Stimulated activated naive CD4-positive, alpha-beta T cell (primary cell): ENCODE results near the gene PSMA6.
"Not testable (repeated sequence)": the region's sequence is repeated elsewhere in the genome, so short reads cannot be mapped to it uniquely, and the experiment has no call there.

Experiments used
- DNase-seq, 6 experiments: peaks; one replicate each; lab custom pipeline; 2025; lab: John Stamatoyannopoulos, UW

PSMA6 gene

DNA sequence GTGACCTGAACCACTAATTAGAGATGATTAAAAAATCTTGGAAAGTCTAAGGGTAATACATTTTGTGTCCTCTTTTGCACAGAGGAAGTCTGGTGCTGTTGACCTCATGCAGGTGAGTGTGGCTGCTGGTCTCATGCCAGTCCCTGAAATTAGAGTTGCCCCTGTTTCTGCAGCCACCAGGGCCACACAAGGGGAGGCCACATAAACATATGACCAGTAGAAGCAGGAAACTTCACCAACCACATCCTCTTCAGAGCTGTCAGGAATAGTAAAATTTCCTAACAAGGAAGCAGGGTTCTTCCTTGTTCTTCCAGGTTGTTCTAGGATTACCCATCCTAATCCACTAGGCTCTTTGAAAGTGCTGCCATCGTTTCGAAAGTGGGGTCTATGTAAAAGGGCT, 28.3 kb downstream of the PSMA6 start:
- no peak for DNase-seq

DNA sequence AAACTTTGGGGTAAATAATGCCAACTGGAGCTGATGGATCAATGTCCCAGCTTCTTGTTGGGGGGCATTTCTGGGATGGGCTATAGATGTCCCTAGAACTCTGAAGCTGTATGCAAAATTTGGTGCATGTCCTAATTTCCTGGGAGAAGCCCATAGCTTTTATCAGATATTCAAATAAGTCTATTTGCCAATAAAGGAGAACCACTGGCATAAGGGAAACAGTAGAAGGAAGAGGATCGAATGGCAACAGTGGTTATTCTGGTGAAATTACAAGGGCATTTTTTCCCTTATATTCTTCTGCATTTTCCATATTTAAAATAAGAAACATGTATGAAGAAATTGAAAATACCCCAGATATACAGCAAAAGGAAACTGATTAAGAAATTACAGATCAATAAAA, 34.2 kb downstream of the PSMA6 start:
- DNase-seq, result no peak

DNA sequence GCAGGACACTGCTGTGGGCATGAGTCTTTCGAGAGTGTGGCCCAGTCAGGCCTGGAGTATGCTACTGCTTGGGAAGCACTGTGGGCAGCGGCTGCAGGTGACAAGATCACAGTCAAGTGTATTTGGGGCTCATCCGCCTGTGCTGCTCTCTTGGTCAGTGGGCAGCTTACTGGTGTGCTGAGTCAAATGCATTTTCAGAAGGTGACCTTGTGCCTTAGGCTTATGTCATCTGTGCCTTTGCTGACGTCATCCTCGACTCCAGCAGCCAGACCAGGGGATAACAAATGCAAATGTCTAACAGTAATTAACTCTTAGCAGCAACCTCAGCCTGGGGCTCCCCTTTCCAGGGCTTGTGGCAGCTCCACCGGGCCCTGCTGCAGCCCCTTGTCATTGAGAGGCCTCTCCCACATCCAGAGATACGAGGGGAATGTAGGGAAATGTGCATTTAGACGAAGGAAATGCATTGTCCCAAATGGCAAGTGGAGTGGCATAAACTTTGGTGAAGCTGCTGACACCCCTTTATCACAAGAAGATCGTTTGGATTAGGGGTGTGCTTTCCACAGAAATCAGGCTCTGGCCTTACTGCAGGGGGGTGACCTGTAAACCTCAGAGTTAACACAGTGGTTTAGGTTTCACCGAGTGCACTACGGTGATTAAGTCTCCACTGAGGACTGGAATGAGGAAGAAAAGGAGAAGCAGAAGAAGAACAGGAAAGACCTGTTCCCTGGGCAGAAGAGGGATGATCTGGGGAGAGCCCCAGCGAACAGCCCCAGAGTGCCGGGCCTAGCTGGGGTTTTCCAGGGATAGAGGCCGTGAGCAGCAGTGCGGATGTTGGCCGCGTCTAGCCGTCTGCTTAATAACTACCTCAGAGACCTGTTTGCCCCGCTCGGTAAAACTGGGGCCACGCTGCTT, 39.7 kb downstream of the PSMA6 start:
- no peak for DNase-seq

DNA sequence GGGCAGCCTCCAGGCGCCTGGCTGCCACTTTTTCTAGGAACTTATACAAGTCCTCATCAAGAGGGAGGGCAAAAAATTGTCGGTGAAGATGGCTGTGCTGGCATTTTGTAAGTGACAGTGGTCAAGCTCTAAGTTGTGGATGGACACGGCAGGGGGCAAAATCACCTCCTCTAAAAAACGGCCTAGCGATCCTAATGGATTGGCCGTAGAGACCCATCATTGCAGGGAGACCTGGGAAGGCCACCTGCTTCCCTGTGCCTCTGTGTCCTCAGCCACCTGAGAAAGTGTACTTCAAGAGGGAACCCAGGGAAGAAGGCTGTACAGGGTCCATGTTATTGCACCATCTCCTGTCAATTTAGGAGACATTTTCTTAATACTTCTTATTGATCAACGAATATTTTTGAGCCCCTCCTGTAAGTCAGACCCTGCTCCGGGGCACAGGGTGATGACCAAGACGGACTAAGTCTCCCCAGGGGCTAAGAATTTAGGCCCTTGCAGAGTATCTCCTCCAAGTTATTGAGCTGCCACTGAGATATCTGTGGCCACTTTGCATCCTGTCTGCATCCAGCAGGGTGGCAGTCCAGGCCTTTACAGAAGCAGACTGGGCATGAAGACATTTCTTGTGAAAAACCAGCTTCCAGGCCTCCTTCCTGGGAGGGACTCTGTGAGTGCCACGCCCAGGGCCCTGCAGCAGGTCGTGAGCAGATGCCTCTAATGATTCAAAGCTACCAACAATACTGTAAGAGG, 40.5 kb downstream of the PSMA6 start:
- peak in 4 of 6 experiments; percentile 8 to 51 (median 39) for DNase-seq

DNA sequence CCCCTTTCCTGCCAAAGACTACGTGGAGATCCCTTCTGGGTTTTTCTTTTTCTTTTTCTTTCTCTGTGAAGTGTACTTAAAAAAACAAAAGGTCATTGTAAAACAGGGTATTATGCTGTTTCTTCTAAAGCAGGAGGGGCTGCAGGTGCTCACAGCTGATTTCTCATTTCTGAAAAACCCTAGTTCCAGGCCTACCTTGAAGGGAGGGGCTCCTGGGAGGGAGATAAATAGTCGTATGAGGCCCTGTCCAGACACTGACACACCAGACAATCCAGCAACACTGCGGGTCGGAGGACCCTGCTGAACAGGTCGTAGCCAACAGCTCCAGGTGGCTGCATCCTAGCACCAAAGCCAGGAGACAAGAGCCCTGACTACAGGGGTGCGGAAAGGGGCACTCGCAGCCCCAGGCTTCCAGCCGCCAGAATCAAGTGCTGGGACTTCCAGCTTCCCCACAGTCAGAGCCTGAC, 41.1 kb downstream of the PSMA6 start:
- no peak for DNase-seq

DNA sequence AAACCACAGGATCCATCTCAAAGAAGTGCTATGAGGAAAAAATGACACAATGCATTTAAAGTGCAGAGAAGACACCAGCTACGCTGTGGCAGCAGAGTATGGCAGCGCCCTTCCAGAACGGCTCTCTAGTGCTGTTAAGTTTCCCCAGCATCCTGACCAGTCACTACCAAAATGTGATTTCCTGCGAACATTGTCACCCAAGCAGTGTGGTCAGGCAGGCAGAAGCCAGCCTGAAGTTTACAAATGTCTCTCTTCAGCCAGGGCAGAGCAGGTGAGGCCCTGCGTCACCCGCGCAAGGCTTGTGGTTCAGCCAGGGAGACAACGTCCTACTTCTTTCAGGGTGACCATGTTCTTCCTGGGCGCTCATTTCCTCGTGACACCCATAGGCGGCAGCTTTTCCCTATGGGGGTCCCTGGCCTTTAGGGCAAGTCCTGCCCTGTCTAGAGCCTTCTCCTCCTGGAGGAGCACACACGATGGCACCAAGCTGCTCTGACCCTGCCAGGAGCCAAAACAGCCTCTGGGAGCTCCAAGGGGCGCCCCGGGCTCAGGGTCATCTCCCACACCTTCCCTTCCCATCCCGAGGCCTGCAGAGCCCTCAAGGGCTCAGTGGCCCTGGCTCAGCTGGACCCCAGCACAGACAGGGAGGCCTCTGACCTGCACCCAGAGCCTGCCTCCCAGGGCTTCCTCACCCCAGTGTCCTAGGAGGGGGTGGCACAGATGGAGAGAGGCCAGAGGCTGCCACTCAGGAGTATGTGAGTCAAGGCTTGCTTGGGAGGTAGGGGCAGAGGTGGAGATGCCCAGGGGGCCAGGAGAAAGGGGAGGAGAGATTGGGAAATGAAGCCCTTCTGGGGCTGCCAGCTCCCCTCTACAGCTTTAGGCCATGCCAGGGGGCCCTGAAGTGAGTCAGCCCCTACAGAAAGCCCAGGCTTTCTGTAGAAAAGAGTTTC, 41.9 kb downstream of the PSMA6 start:
- no peak for DNase-seq

DNA sequence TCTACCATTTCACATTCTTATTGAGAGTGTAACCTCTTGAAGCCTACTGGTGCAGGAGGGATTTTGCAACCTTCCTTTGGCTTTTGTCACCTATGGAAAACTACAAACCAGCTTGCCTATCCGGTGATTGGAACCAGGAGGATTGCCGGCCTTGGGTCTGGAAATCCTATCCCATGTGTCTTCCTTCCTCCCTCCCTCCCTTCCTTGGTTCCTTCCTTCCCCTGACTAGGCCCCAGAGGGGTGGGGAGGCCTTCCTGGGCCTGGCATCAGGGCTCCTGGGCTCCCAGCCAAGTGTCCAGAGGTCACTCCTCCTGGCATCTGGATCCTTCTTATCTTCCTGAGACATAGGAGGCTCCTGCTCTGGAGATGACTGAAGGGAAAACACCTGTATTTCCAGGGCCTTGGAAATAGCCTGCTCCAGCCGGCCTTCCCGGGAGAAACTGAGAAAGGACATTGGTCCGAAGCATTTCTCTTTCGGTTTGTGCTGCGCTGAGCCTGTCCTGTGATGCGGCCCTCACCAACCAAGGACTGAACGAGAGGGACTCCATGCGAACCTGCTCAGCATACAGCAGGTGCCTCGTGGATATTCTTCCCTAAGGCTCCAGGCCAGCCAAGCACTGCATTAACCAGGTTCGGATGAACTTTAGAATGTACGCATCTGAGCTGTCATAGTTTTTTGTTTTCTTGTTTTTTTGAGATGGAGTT, 43.4 kb downstream of the PSMA6 start:
- no peak for DNase-seq

DNA sequence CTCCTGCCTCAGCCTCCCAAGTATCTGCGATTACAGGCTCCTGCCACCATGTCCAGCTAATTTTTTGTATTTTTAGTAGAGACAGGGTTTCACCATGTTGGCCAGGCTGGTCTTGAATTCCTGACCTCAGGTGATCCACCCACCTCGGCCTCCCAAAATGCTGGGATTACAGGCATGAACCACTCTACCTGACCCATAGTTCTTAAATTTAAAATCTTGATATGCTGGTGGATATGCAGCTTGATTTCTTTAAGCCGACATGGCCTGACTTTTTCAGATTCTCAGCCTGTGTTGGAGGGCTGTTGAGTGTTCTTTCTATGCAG, 44.0 kb downstream of the PSMA6 start:
- not testable (repeated sequence) for DNase-seq

DNA sequence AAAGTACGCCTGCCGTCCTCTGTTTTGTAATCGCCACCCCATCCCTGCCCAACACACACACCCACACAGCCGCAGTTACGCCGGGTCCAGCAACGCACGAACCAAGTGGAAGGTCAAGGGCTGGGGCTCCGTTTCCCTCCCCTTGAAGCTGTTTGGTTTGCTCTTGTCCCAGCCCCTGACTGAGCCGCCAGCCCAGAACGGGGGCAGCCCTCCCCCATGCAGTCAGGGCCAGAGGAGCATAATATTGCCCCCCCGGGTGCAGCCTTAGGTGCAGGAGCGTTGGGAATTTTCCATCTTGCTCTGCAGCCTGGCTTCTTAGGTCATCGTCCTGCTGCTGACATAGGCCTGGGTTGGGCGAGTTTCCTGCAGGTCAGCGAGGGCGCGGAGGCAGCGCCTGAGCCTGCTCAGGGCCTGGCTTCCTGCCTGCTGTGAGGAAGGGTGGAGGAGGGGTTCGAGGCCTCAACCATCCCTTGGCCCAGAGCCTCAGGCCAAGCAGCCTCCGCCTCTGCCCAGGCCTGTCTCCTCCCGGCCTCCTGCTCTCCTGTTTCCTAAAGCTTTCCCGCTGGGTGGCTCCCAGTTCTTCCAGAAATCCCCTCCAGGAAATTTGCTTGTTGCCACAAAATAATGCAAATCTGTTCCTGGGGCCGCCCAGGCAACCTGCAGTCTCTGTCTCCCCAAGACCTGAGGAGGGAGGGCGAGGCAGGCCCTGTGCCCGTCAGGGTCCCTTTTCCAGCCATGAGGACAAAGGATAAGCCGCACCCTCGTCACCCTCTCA, 44.5 kb downstream of the PSMA6 start:
- DNase-seq, result no peak

DNA sequence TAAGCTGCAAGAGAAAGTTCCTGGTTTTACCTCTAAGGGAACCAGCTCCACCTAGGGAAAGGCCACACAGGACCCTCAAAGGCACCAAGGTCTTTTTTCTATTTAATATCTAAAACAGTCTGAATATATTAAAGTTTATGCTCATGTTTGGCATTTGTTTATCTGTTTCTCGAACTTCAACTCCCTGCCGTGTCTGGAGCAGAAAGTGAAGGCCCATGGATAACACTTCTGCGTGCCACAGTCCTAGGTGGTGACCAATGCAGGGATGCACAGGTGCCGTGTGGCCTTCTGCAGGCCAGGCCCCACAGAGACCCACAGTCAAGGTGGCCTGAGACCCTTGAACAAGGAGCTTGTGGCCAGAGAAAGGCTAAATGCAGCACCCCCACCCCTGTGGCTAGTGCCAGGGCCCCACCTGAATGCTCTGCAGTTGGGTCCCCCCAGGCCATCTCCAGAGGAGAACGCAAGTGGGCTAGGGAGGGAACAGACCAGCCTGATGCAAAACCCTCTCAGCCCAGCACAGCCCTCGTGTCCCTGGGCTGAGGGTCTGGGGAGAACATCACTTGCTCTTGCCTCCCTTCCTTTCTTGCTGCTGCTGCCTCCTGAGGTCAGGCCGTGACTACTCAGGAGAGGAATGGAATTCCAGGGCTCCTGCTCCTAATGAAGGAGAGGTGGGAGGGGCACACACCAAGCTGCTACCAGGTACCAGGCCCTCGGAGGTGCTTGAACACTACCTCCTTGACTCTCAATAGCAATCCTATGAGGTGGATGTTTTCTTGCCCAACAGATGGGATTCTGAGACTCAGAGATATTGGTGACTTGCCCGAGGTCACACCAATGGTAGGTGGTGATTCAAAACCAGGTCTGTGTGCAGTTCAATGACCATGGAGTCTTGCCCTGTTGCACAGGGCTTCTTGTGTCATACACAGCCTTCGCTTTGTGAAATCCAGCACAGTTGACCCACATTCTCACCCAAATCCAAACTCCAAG, 45.4 kb downstream of the PSMA6 start:
- no peak for DNase-seq

DNA sequence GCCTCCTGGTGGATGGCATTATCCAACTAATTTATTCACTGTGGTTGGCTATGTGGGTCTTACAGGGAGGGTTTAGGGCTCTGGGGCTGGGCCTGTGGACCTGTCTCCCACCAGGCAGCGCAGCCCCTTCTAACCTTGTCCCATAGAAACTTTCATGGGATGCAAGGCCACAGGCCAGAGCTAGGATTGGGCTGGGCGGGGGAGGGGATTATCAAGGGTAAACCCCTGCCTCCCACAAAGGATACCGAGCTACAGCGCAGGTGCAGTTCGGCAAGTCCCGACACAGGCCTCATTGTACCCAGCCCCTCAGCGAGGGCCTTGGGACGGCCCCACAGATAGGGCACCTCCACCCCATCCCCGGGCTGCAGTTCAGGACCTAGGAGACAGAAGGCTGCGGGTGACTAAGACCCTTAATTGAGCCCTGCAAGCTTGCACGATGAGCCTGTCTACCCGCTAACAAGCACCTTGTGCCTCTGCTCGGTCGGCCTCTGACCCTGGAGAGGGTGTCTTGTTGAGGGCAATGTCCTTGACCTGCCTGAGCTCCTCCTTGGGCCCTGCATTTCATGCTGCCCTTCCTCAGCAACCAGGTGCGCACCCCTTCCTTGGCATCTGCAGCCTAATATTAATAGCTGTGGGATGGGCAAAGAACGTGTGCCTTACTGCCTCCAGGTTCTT, 46.7 kb downstream of the PSMA6 start:
- no peak for DNase-seq

DNA sequence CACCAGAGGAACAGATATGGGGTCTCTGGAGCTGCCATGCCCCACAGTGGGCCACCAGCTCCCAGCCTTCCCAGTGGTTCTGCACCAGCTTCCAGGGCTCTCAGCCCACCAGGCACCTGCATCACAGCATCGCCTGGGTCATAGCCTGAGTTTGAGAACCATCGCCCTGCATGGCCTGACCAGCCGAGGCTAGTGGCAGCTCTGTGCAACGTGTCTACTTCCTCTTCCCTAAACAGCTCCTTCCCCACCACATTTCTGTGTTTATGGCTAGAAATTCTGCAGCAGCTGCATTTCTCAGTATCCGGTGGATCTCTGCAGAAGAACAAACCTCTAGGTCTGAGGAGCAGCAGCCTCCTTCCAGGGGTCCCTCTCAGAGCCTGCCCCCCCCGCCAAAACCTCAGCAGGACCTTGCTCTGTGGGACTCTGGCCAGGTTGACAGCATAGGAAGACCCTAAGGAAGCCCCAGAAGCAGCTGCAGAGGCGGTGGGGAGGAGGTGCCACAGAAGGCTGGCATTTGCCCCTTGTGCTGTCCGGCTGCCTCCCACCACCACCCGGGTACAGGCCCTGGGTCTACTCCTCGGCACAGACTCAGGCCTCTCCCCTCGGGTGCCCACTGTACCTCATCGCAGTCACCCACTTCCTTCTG, 47.7 kb downstream of the PSMA6 start:
- DNase-seq, result no peak

DNA sequence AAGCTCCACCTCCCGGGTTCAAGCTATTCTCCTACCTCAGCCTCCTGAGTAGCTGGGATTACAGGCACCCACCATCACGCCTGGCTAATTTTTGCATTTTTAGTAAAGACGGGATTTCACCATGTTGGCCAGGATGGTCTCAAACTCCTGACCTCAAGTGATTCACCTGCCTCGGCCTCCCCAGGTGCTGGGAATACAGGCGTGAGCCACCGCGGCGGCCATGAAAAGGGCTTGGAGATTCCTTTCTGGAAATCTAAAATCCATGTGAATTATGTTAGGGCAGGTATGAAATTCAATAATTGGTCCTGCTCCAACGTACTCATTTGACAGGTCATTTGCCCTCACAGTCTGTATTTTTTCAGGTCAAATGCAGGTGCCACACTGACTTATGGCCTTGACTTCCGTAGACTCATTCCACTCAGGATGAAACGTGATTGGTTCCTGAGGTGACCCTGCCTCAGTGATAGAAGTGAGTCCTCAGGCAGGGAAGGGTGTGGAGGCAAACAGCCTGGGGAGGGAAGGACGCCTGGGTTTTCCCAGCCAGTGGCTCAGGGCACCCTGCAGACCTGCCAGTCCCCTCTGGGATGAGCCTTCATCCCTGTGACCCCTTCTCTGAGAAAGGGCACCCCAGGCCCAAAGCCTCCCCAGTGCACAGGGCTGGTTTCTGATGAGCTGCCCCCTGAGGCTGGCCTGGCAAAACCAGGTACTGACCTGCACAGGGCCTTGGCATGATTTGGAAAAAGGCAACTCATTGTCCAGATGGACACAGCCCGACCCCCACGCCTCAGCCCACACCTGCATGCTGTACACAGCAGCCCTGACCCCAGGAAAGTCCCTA, 48.7 kb downstream of the PSMA6 start:
- no peak for DNase-seq

DNA sequence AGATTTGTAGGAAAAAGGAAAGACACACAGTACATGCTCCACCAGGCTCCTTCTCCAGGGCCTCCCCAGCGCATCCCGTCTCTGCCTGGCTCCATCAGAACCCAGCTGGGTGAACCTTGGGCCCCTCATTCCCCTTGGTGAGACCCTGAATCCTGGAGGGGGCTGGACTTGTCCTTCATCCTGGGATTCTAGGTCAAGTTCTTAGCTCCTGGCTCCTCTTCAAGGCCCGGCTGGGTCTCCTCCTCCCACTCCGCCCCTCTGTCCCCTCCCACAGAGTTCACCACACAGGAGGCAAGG, 49.2 kb downstream of the PSMA6 start:
- no peak for DNase-seq

DNA sequence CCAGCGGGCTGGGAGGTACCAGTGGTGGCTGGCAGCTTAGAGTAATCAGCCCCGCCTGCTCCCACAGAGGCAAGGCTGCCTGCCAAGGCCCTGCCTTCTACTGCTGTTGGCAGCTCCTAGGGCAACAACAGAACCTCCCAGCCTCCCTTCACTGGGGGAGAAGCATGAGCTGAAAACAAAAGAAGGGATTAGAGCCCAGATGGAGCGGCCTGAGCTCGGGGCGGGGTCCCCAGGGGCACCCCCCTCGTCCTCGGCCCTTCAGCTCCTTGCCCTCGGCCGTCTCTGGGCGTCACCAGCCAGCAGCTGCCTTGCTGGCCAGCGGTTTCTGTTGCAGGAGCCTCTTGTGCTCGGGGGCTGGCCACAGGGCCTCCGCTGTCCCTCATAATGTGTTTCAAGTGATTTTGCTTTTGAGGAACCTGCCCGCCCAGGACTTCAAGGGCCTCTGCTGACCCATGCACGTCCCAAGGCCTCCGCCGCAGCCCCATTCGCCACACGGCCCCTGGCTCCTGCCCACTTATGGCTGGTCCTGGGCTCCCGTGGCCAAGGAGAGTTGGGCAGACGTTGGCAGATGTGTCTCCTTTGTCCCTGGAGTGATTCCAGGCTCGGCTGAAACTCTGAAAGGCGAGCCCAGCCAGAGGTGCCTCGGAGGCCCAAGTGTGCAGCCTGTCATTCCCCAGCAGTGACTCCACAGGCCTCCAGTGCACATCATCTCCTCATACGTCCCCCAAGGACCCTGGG, 49.7 kb downstream of the PSMA6 start:
- DNase-seq, result peak in 4 of 6 experiments; percentile 5 to 49 (median 18)

DNA sequence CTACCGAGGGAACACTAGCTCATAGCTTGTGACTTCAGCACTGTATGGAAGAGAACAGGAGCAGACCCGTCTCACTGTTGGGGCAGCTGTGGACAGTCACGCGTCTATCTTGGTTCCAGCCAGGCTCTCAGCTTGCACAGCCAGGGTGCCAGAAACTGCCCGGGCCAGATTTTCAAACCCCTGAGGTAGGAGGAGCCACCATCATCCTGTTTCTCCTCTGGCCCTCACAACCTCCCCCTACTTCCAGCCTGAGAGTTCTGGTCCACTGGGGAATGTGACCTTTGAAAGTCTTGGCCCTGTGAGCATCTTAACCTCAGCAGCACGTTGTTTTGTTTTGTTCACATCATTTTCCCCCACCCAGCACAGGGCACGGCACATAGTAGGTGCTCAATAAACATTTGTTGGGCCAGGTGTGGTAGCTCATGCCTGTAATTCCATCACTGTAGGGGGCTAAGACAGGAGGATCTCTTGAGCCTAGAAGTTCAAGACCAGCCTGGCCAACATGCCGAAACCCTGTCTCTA, 50.4 kb downstream of the PSMA6 start:
- no peak for DNase-seq

DNA sequence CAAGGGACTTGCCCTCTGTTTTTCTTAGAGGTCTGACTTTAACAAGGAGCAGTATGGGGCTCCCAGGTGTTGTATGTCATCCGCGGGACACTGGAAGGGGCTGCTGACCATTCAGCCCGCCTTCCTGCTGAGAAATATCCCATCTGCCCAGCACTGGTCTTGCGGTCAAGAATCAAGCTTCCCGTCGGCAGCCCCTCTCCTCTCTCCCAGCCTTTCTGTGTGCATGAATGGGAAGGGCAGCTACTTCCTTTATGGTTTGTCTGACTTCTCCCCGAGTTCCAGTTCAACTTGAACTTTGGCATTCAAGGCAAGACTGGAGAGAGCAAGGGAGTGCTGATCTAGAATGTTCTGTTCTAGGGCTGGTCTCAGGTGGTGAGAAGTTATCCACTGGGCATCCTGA, 51.5 kb downstream of the PSMA6 start:
- no peak for DNase-seq
